Astrocyte (in vitro differentiated cells and primary cell): ENCODE results near the gene MYRIP. TPM values are rescaled to one million over a fixed set of nuclear protein-coding genes. Genes with fewer than 3 reads are reported as not detected.

Experiments
- DNase-seq: peaks from one replicate; pipeline ENCODE4 v3.0.0-alpha.2; 2010; ENCODE audit warnings: low read depth
- FAIRE-seq: peaks from 2 replicates; lab custom pipeline; 2011; peaks lifted over from hg19 to GRCh38; lab: Jason Lieb, UNC
- H2AFZ ChIP-seq: 2 replicates; pipeline ENCODE4 v1.6.0; 2012; ENCODE audit warnings: low read depth, low read length, inconsistent platforms
- H3K27ac ChIP-seq: 2 replicates; pipeline ENCODE4 v1.5.1; 2011; ENCODE audit warnings: low read depth, low read length, inconsistent platforms
- H3K27me3 ChIP-seq: 2 replicates; pipeline ENCODE4 v1.6.0; 2011; ENCODE audit warnings: low read length, inconsistent platforms; ENCODE audit not compliant: insufficient read depth
- H3K36me3 ChIP-seq: 2 replicates; pipeline ENCODE4 v1.5.1; 2011; ENCODE audit warnings: low read length, inconsistent platforms; ENCODE audit not compliant: insufficient read depth
- H3K4me1 ChIP-seq: 2 replicates; pipeline ENCODE4 v1.5.1; 2011; ENCODE audit warnings: low read length, inconsistent platforms; ENCODE audit not compliant: insufficient read depth
- H3K4me2 ChIP-seq: 2 replicates; pipeline ENCODE4 v1.6.0; 2012; ENCODE audit warnings: low read length, inconsistent platforms
- H3K4me3 ChIP-seq: 2 replicates; pipeline ENCODE4 v1.5.1; 2011; ENCODE audit warnings: low read depth, mild to moderate bottlenecking, low read length, inconsistent platforms; ENCODE audit not compliant: insufficient read depth
- H3K79me2 ChIP-seq: 2 replicates; pipeline ENCODE4 v1.6.0; 2012; ENCODE audit warnings: mild to moderate bottlenecking, low read length, inconsistent platforms; ENCODE audit not compliant: insufficient read depth
- H3K9ac ChIP-seq: 2 replicates; pipeline ENCODE4 v1.6.0; 2012; ENCODE audit warnings: mild to moderate bottlenecking, low read length, inconsistent platforms
- H3K9me3 ChIP-seq: 2 replicates; pipeline ENCODE4 v1.5.1; 2012; ENCODE audit warnings: low read depth, mild to moderate bottlenecking, low read length, inconsistent platforms; ENCODE audit not compliant: insufficient read depth
- H4K20me1 ChIP-seq: 2 replicates; pipeline ENCODE4 v1.6.0; 2012; ENCODE audit warnings: low read length, inconsistent platforms; ENCODE audit not compliant: insufficient read depth
- H3K27ac Mint-ChIP-seq: one replicate; pipeline ENCODE4 v1.8.0; 2021; ENCODE audit warnings: mild to moderate bottlenecking, mixed read lengths; ENCODE audit not compliant: unreplicated experiment
- H3K27me3 Mint-ChIP-seq: one replicate; pipeline ENCODE4 v1.8.0; 2021; ENCODE audit warnings: low read depth, mixed read lengths; ENCODE audit not compliant: unreplicated experiment
- H3K36me3 Mint-ChIP-seq: one replicate; pipeline ENCODE4 v1.8.0; 2021; ENCODE audit warnings: low read depth, mixed read lengths; ENCODE audit not compliant: unreplicated experiment
- H3K4me1 Mint-ChIP-seq: one replicate; pipeline ENCODE4 v1.8.0; 2021; ENCODE audit warnings: low read depth, mixed read lengths; ENCODE audit not compliant: unreplicated experiment
- H3K4me3 Mint-ChIP-seq: one replicate; pipeline ENCODE4 v1.8.0; 2021; ENCODE audit warnings: mild to moderate bottlenecking, moderate library complexity, mixed read lengths; ENCODE audit not compliant: unreplicated experiment
- H3K9me3 Mint-ChIP-seq: one replicate; pipeline ENCODE4 v1.8.0; 2021; ENCODE audit warnings: mild to moderate bottlenecking, mixed read lengths; ENCODE audit not compliant: unreplicated experiment
- CTCF ChIP-seq: IDR thresholded peaks from 2 replicates; pipeline ENCODE4 v1.5.1; 2011; ENCODE audit warnings: low read depth, mild to moderate bottlenecking, inconsistent platforms, low read length, moderate library complexity; ENCODE audit not compliant: insufficient read depth
- EZH2 ChIP-seq: IDR thresholded peaks from 2 replicates; pipeline ENCODE4 v1.6.1; 2012; ENCODE audit warnings: mild to moderate bottlenecking, low read length, inconsistent platforms; ENCODE audit not compliant: insufficient read depth
- total RNA-seq: library from RNA; stranded (reverse); gene quantifications from 2 replicates; pipeline ENCODE4 v1.2.1, GENCODE V29; 2021

The MYRIP gene
- total RNA-seq, 1 donor from 2014 or later = 0.07 TPM

GRCh38 chr3:40096661-40097111 is 287.3 kb downstream of the MYRIP start:
- Histone ChIP-seq H3K9me3 (no peaks in the 10 kb centered on the region), H3K27me3 (no peaks in the 10 kb centered on the region), H3K4me3 (no peak overlapping the region), H3K27ac (no peak overlapping the region), H4K20me1 (no peaks in the 10 kb centered on the region), H3K4me2 (peak overlapping the region; percentile 20), H3K9ac (no peak overlapping the region), H3K4me1 (peaks cover 4% of the 10 kb centered on the region), H3K79me2 (no peaks in the 10 kb centered on the region), H3K36me3 (no peaks in the 10 kb centered on the region), H2AFZ (no peak overlapping the region)
- Mint-ChIP-seq H3K27me3 (peaks cover 6% of the 10 kb centered on the region), H3K27ac (peak overlapping the region; percentile 58), H3K4me1 (peaks cover 19% of the 10 kb centered on the region), H3K9me3 (peaks cover 4% of the 10 kb centered on the region), H3K4me3 (no peak overlapping the region), H3K36me3 (no peaks in the 10 kb centered on the region)
- FAIRE-seq (no peak), DNase-seq (peak; percentile 30)
- TF ChIP-seq EZH2 = no peak
- no peak for TF ChIP-seq CTCF

GRCh38 chr3:40097131-40098117 is 288.0 kb downstream of the MYRIP start:
- no peaks in the 10 kb centered on the region for H3K36me3 Mint-ChIP-seq
- FAIRE-seq (peak; percentile 34), DNase-seq (peak; percentile 23)
- no peaks in the 10 kb centered on the region for H3K27me3 ChIP-seq
- H3K4me2 ChIP-seq = peak overlapping the region; percentile 34
- H3K36me3 ChIP-seq = no peaks in the 10 kb centered on the region
- peak overlapping the region; percentile 58 for H3K27ac Mint-ChIP-seq
- no peak overlapping the region for H3K27ac ChIP-seq
- peaks cover 19% of the 10 kb centered on the region for H3K4me1 Mint-ChIP-seq
- H3K9me3 Mint-ChIP-seq = peaks cover 4% of the 10 kb centered on the region
- no peak overlapping the region for H3K4me3 Mint-ChIP-seq
- H4K20me1 ChIP-seq = no peaks in the 10 kb centered on the region
- no peak overlapping the region for H2AFZ ChIP-seq
- no peaks in the 10 kb centered on the region for H3K79me2 ChIP-seq
- H3K4me3 ChIP-seq = no peak overlapping the region
- no peak for TF ChIP-seq EZH2
- TF ChIP-seq CTCF = no peak
- no peak overlapping the region for H3K9ac ChIP-seq
- no peaks in the 10 kb centered on the region for H3K9me3 ChIP-seq
- peaks cover 2% of the 10 kb centered on the region for H3K27me3 Mint-ChIP-seq
- peaks cover 4% of the 10 kb centered on the region for H3K4me1 ChIP-seq
